ENCODE measurements around the gene KMT5C.

The KMT5C gene

DNA sequence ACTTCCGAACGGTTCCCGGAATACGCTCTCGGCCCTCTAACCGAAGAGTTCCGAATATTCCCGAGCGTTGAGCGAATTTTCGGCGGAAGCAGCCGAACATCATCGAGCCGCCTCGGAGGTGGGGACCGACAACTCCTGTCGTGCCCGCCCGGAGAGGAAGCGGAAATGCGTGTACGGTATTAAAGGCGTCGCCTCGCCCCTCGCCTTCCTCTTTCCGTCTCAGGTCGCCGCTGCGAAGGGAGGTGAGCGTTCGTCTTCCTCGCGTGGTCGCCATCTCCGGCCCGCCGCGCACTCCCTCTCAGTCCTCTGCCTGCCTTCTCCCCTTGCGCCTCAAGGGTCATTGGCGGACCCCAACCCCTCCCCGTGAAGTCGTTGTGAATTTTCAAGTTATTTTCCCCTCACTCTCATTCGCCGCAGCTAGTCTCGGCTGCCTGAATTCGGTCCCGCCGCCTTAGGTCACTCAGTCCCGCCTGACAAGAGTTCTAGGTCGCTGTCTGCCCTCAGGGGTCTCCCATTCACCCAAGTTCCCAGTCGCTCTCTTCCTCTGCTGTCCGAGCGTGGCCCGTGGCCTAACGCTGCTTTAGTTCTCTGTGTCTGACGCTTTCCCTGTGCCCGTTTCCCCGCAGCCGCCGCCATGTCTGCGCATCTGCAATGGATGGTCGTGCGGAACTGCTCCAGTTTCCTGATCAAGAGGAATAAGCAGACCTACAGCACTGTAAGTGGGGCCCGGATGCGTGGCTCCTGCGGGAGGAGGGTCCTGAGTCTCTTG lies 46.2 kb downstream of the KMT5C start, which contains the start of gene RPL28:
Gene RPL28, plus strand, starts transcription at position 209 of the 769 bp plus-strand sequence. Its CDS starts 426 bp downstream, at position 635.
- DNase-seq (ENCODE audit: low read depth in 2 of 2): peak; percentile 95 to 96

DNA sequence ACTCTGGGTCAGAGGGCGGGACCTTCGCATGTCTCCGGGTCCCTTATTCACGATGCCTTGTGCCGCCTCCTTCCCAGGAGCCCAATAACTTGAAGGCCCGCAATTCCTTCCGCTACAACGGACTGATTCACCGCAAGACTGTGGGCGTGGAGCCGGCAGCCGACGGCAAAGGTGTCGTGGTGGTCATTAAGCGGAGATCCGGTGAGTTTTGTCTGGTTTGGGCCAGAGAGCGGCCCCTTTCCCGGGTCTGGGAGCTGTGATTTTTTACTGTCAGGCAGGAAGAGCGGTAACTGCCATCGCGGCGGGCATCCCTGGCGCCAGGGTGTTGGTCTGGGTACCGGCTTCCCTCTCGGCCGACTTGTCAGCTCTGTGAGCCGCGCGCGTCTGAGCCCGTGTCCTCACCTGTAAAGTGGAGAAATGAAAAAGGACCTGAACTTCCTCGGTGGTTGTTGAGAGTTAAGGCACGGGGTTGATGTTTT lies 46.9 kb downstream of the KMT5C start:
- DNase-seq (ENCODE audit: low read depth in 2 of 2): no peak

DNA sequence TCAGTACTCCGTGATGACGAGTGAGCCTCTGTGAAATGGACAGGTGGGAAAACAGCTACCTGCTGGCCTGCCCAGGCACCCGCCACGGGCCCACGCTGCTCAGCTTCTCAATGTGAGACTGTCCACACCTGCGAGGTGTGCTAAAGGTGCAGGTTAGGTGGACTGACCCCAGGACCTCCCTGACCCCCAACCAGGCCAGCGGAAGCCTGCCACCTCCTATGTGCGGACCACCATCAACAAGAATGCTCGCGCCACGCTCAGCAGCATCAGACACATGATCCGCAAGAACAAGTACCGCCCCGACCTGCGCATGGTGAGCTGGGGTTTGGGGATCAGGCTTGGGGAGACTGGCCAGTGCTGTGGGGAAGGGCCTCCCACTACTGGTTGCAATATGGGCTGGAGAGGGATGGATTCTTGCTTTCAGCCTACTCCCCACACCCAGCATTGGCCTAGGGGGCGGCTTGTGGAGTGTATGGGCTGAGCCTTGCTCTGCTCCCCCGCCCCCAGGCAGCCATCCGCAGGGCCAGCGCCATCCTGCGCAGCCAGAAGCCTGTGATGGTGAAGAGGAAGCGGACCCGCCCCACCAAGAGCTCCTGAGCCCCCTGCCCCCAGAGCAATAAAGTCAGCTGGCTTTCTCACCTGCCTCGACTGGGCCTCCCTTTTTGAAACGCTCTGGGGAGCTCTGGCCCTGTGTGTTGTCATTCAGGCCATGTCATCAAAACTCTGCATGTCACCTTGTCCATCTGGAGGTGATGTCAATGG lies 48.2 kb downstream of the KMT5C start:
- DNase-seq (ENCODE audit: low read depth in 2 of 2): no peak

DNA sequence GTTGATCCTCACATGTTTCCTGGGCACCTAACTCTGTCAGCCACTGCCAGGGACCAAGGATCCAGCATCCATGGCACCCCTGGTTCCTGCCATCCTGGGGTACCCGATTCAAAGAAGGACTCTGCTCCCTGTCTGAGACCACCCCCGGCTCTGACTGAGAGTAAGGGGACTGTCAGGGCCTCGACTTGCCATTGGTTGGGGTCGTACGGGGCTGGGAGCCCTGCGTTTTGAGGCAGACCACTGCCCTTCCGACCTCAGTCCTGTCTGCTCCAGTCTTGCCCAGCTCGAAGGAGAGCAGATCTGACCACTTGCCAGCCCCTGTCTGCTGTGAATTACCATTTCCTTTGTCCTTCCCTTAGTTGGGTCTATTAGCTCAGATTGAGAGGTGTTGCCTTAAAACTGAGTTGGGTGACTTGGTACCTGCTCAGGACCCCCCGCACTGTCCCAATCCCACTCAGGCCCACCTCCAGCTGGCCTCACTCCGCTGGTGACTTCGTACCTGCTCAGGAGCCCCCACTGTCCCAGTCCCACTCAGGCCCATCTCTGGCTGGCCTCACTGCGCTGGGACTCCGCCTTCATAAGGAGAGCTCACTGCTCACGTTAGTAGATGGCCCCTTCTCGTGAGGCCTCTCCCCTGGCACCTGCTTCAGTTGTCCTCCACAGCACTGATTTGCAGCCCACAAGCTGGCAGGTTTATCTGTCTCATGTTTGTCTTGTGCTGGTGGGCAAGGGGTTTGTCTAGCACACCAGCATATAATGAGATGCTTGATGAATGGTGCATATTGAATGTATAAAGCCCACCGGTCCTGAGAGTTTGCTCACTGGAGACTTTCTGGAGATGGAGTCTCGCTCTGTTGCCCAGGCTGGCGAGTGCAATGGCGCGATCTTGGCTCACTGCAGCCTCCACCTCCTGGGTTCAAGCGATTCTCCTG lies 50.0 kb downstream of the KMT5C start:
- no peak for DNase-seq (ENCODE audit: low read depth in 2 of 2)

DNA sequence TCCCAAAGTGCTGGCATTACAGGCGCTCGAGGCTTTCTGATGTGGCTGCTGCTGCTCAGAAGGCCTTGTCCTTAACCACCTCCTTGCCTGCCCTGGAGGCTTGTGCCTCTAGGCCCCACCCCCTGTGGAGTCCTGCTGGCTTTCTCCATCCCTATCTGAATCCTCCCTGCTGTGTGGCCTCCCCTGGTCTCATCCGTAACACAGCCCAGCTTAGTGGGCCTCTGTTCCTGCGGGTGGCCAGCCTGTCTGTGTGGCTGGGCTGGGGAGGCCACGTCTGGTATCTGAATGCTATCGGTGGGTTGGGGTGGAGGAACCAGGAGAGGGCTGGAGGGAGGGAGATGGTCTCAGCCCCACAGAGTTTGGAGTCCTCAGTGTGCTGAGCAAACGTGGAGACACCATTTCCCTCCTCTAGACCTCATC lies 50.8 kb downstream of the KMT5C start:
- no peak for DNase-seq (ENCODE audit: low read depth in 2 of 2)

DNA sequence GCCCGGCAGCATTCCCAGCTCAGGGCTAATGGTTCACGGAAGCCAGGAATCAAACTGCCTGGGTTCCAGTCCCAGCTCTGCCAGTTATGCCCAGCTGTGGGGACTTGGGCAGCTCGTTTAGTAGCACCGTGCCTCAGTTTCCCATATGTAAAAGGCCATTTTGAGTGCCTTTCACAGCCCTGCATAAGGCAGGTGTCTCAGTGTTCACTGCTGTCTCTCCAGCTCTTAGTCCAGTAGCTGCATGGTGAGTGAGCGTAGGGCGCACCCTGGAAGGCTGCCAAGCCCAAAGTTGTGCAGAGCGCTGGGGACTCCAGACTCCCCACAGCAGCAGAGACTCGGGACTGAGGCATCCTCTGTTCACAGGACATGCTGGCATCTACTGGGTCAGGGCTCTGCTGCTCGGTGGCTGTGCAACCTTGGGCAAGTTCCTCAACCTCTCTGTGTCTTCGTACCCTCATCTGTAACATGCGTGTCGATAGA lies 51.6 kb downstream of the KMT5C start:
- no peak for DNase-seq (ENCODE audit: low read depth in 2 of 2)

DNA sequence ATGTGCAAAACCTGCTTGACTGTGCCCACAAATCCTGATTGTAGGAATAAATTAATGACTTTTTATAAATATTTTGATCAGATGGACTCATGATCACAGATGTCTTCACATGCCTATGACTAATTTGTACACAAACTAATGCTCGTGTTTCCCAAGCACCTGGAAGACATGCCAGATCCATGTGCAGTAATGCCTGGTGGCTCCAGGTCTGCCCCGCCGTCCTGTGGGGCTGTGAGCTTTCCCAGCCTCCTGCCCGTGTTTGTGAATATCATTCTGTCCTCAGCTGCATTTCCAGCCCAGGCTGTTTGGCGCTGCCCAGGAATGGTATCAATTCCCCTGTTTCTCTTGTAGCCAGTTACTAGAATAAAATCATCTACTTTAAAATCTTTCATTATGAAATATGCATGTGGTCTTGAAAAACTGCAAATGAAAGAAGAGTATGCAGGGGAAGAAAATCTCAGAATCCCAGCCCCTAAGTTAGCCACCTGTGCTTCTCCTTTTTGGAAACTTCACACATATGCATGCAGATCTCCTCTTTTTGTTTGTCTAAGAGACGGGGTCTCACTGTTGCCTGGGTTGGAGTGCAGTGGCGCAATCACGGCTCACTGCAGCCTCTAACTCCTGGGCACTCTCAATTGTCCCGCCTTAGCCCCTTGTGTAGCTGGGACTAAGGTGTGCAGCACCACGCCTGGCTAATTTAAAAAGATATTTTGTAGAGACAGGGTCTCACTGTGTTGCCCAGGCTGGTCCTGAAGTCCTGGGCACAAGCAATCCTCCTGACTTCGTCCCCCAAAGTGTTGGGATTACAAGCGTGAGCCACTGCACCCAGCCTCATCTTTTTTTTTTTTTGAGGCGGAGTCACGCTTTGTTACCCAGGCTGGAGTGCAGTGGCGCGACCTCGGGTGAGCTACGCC lies 52.3 kb downstream of the KMT5C start:
- no peak for DNase-seq (ENCODE audit: low read depth in 2 of 2)

DNA sequence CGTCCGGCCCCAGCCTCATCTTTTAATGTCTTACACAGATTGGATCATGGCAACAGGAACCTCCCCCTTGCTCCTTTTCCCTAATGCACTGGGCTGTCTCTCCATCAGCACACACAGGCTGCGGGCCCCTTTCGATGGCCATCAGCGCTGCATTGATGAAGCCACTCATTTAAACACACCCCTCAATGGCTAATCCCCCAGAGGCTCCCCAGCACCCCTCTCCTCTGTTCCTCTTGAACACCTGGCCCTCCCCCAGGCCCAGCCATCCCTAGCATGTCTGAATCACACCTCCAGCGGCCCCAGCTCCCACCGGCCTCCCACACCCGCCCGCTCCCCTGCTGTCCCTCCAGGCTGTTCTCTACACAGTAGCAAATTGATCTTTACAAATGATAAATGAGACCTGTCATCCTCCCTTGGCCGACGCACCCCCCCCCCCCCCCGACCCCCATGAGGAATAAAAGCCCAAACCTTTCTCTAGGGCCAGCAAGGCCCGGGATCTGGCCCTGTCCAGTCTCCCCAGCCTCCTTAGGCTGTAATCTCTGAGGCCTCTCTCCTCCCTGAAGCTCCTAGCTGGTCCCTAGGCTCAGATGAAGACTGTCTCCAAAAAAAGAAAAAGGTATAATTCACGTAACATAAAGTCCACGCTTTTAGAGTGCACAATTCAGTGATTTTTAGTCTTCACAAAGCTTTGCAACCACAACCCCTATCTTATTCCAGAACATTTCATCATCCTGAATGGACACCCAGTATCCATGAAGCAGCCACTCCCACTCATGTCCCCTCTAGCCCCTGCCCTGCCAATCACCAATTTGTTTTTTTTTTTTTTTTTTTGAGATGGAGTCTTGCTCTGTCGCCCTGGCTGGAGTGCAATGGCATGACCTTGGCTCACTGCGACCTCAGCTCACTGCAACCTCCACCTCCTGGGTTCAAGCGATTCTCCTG lies 53.4 kb downstream of the KMT5C start:
- DNase-seq (ENCODE audit: low read depth in 2 of 2): no peak
